RWPE1 (cell line): ENCODE measurements around the gene ZDHHC1.

Source experiments
- CTCF ChIA-PET: fragments of 350-600 bp; sonication (Branson Sonifier 250); formaldehyde crosslinking; extraction: SDS; loops from one replicate; lab custom pipeline; 2021; lab: Yijun Ruan, JAX
- POLR2A ChIA-PET: fragments of 400-600 bp; formaldehyde crosslinking; extraction: SDS; loops from one replicate; lab custom pipeline; 2020; ENCODE audit warnings: antibody characterized with exemption; ENCODE audit not compliant: low non-redundant PET; lab: Yijun Ruan, JAX
- DNase-seq: peaks from one replicate; pipeline ENCODE4 v3.0.0; 2012; ENCODE audit warnings: low spot score
- H3K27ac ChIP-seq: fragments of 450-650 bp; 2 replicates; pipeline ENCODE4 v1.5.1; 2017
- TF ChIP-seq, protein P1 (sequence below): fragments of 450-650 bp; conservative IDR thresholded peaks from 2 replicates; pipeline ENCODE4 v1.5.1; 2017; ENCODE audit warnings: low read depth, mild to moderate bottlenecking

The ZDHHC1 gene

DNA sequence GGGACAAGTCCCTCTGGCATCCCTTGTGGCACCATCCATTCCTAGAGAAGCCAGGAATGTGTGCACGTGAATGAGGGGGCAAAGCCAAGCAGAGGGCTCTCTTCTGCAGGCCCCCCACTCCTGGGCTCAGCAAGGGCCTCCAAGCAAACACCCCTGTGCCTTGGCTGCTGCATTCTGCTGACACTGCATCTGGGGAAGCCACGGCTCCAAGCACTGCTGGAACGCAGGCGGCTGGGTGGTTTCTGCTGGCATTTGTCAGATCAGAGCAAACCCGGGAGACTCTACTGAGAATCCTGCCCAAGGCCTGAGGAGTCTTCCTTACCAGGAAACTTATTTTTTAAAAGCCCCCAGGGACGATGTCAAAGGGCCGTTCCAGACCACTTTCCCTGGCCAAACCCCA is 41.3 kb upstream of the ZDHHC1 start:
- ChIA-PET CTCF (interaction anchor here (0.6 to 0.7 kb wide), 2 partner anchors 22 to 259 kb away, joined by 3 read pairs; partner anchors contain the start of gene ELMO3), POLR2A (no interaction called here)
- H3K27ac ChIP-seq: peak overlapping the region; percentile 53
- DNase-seq: no peak
- TF ChIP-seq, protein P1, sequence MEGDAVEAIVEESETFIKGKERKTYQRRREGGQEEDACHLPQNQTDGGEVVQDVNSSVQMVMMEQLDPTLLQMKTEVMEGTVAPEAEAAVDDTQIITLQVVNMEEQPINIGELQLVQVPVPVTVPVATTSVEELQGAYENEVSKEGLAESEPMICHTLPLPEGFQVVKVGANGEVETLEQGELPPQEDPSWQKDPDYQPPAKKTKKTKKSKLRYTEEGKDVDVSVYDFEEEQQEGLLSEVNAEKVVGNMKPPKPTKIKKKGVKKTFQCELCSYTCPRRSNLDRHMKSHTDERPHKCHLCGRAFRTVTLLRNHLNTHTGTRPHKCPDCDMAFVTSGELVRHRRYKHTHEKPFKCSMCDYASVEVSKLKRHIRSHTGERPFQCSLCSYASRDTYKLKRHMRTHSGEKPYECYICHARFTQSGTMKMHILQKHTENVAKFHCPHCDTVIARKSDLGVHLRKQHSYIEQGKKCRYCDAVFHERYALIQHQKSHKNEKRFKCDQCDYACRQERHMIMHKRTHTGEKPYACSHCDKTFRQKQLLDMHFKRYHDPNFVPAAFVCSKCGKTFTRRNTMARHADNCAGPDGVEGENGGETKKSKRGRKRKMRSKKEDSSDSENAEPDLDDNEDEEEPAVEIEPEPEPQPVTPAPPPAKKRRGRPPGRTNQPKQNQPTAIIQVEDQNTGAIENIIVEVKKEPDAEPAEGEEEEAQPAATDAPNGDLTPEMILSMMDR: no peak

DNA sequence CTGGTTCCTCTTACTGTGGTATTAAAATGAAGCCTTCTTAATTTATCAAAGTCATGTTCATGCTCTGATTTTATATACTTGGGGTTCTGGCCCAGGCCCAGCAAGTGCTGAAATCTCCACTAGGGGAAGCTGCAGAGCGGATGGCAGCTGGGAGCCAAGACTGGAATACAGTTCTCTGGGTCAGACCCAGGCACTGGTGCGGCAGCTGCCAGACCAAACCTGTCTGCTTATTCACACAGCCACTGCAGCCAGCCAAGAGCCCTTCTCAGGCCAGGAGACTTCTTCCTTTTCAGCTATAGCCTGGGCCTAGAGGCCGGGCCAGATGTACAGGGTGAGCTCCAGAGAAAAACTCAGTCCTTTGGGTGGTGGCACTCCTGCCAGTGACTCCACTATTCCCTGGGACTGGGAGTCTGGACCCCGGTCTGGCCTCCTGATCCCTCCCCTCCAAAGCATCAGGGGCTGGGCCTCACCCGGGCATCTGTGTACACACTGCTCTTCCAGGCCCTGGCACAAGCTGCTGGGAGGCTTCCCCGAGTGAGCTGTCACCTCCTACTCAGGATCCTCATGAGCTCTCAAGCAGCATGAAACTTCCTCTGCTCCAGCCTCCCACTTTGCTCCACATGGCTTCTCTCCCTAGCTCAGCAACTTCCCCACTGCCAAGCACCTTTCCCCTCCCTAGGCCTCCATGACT is 40.3 kb upstream of the ZDHHC1 start:
- DNase-seq: no peak
- TF ChIP-seq, protein P1: peak; percentile 25
- CTCF ChIA-PET: interaction anchor here (0.6 to 1.6 kb wide), 4 partner anchors 8 to 42 kb away, joined by 3 to 6 read pairs (median 4); no protein-coding TSS in a partner anchor
- POLR2A ChIA-PET: no interaction called here
- peak overlapping the region; percentile 53 for H3K27ac ChIP-seq

DNA sequence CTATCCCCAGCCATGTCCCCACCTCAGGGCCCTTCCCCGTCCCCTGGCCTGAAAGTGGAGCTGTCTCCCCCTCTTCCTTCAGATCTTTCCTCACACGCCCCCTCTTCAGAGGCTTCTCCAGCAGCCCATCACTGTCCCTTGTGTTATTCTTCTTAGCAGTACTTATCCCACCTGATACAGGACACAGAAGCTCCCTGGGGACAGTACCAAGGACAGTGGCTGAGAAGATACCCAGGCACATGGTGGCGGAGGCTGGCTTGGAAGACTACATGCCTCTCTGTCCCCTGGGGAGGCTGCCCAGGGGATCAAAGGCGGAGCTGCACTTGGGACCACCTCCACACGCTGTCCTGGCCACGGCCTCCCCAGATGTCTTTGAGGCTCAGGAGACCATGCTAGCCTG is 38.6 kb upstream of the ZDHHC1 start:
- no peak for DNase-seq
- no peak overlapping the region for H3K27ac ChIP-seq
- CTCF ChIA-PET: no interaction called here
- TF ChIP-seq, protein P1: no peak
- POLR2A ChIA-PET: interaction anchor here (0.8 kb wide), 1 partner anchor 22 kb away, joined by 4 read pairs; no protein-coding TSS in a partner anchor

DNA sequence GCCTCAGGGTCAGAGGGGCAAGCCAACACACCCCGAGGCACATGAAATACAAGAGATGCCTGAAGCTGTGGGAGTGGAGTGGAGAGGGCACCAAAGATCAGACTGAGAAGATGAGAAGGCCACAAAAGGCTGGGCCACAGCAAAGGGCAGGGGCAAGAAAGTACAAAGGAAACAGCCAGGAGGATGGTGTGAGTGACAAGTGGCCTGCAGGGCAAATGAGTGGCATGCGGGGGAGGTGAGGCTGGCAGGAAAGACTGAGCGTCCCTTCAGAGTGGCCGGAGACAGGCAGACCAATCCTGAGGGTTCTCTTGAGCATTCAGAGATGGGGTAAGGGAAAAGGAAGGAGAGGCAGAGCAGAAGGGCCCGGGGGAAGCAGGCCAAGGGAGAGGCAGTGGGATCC is 37.8 kb upstream of the ZDHHC1 start:
- DNase-seq: no peak
- ChIA-PET CTCF (no interaction called here), POLR2A (no interaction called here)
- no peak overlapping the region for H3K27ac ChIP-seq
- TF ChIP-seq, protein P1: no peak

DNA sequence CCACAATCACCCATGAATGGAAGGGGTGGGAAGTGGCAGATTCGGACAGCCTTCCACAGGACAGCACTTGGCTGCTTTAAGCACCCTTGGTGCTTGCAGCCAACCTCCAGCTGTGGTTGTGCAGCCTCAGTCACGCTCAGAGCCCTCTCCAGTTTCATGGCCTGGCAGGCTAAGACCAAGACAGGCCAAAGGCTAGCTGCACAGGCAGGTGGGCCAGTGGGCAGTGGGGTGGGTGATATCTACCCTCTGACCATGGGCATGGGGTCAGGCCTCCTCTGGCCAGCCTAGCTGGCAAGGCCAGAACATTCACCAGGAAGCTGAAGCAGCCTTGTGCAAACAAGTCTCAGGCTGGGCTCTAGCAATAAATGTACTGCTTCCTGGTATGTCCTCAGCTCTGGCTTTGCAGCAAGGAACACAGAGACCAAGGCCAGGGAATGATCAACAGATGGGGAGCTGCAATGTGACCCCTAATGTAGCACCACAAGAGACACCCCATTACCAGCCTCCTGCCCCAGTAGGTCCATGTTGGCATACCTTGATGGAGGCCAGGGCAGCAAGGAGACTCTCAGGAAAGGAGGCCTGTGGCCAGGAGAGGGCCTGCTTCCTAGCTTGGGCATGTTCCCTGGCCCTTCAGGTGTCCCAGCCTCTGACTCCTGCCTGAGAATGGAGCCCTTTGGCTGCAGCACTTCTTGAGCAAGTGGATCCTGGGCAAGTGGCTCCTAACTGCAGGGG is 35.6 kb upstream of the ZDHHC1 start:
- ChIA-PET POLR2A (no interaction called here), CTCF (interaction anchor here (0.5 to 1.6 kb wide), 3 partner anchors 14 to 42 kb away, joined by 3 to 5 read pairs (median 3); no protein-coding TSS in a partner anchor)
- peak overlapping the region; percentile 22 for H3K27ac ChIP-seq
- DNase-seq: no peak
- TF ChIP-seq, protein P1: no peak

DNA sequence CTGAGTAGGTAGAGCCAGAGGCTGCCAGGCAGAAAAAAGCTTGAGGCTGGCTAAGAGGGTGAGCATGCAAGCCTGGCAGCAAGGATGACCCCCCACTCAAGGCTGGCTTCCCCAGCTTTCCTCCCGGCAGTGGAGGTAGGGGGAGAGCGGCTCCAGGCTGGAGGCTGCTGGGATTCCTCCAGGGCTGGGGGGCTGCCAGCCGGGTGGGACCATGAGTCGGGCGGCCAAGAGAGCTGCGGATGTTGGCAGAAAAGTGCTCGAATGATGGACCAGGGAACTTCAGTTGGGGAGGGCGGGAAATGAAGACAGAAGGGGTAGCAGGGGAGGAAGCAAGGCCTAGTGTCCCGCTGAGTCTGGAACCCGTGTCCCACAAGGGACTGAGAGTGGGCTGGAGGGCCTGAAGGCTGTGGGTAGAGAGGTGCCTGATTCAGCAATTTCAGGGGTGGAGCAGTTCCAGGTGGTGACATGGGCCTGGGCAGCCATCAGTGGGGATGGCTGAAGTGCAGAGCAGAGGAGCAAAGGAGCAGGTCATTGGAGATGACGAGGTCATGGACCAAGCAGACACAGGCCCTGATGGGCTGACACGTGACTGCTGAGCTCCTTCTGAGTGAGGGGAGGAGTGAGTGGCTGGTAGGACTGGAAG is 34.9 kb upstream of the ZDHHC1 start:
- TF ChIP-seq, protein P1: no peak
- H3K27ac ChIP-seq: peak overlapping the region; percentile 22
- ChIA-PET POLR2A (no interaction called here), CTCF (interaction anchor here (0.5 to 1.3 kb wide), 5 partner anchors 15 to 103 kb away, joined by 3 to 4 read pairs (median 3); no protein-coding TSS in a partner anchor)
- no peak for DNase-seq
